Cardiac muscle cell (in vitro differentiated cells and primary cell): ENCODE results near the gene MPHOSPH8. TPM values are rescaled to one million over a fixed set of nuclear protein-coding genes. Genes with fewer than 3 reads are reported as not detected.

Experiments
- DNase-seq, 2 donors: peaks; one replicate each; pipeline versions ENCODE4 v3.0.0 to v3.0.0-alpha.2; 2010 to 2017; ENCODE audit warnings: low read depth in 1 of 2, low spot score in 1 of 2
- H3K27ac ChIP-seq: fragments of 200-600 bp; sonication (generic); 2 replicates; pipeline ENCODE4 v1.5.1; 2016
- H3K27me3 ChIP-seq: fragments of 200-600 bp; sonication (generic); 2 replicates; pipeline ENCODE4 v1.6.0; 2016; ENCODE audit warnings: control low read depth
- H3K36me3 ChIP-seq: fragments of 200-600 bp; sonication (generic); 2 replicates; pipeline ENCODE4 v1.5.1; 2016; ENCODE audit warnings: control low read depth
- H3K4me1 ChIP-seq: fragments of 200-600 bp; sonication (generic); 2 replicates; pipeline ENCODE4 v1.8.1; 2017; ENCODE audit warnings: low read depth, mild to moderate bottlenecking, mixed run types
- H3K4me3 ChIP-seq: fragments of 200-600 bp; sonication (generic); 2 replicates; pipeline ENCODE4 v1.5.1; 2016; ENCODE audit warnings: mild to moderate bottlenecking
- H3K9me3 ChIP-seq: fragments of 200-600 bp; sonication (generic); 2 replicates; pipeline ENCODE4 v1.5.1; 2017; ENCODE audit warnings: low read depth, mild to moderate bottlenecking, control low read depth
- CTCF ChIP-seq: IDR thresholded peaks from 2 replicates; pipeline ENCODE4 v1.5.1; 2012; ENCODE audit warnings: low read depth, mild to moderate bottlenecking, low read length
- polyA plus RNA-seq: library from polyadenylated mRNA; unstranded; fragments of >200 nt; fragmentation: Nextera tagmentation; extraction: Ambion mirVana; gene quantifications from 2 replicates; pipeline ENCODE4 v1.2.1, GENCODE V29; 2016
- total RNA-seq: library from RNA; depleted of rRNA; stranded (reverse); fragments of >200 nt; gene quantifications from 2 replicates; pipeline ENCODE4 v1.2.3, GENCODE V29; 2016

The MPHOSPH8 gene
- 11.9 and 16.5 TPM in 2 replicates for total RNA-seq
- polyA plus RNA-seq, result 13.7 and 15.1 TPM in 2 replicates

GRCh38 chr13:19633479-19634255 is at the start of gene MPHOSPH8:
Gene MPHOSPH8, plus strand, starts transcription at chr13:19633659. Its CDS starts 90 bp downstream, at chr13:19633749.
- Histone ChIP-seq H3K4me3 (peak within 1 kb of the TSS; percentile 62), H3K36me3 (peaks cover 5% of the 10 kb centered on the region), H3K9me3 (no peaks in the 10 kb centered on the region), H3K27me3 (no peaks in the 10 kb centered on the region), H3K4me1 (peaks cover 4% of the 10 kb centered on the region), H3K27ac (peak within 1 kb of the TSS; percentile 92)
- peak; percentile 96 to 98 for DNase-seq
- TF ChIP-seq CTCF, result no peak

GRCh38 chr13:19586904-19587634 is 46.4 kb upstream of the MPHOSPH8 start:
- no peaks in the 10 kb centered on the region for H3K36me3 ChIP-seq
- no peaks in the 10 kb centered on the region for H3K9me3 ChIP-seq
- peak in 1 of 2 donors; percentile 33 for DNase-seq
- no peaks in the 10 kb centered on the region for H3K27me3 ChIP-seq
- TF ChIP-seq CTCF, result no peak
- no peak overlapping the region for H3K27ac ChIP-seq
- H3K4me3 ChIP-seq, result no peak overlapping the region
- H3K4me1 ChIP-seq, result no peaks in the 10 kb centered on the region

- Histone ChIP-seq H3K27me3 (no peaks in the 10 kb centered on the region), H3K9me3 (no peaks in the 10 kb centered on the region), H3K4me3 (no peak overlapping the region), H3K27ac (no peak overlapping the region), H3K4me1 (no peaks in the 10 kb centered on the region), H3K36me3 (no peaks in the 10 kb centered on the region)
- peak in 1 of 2 donors; percentile 60 for DNase-seq
- peak; percentile 51 for TF ChIP-seq CTCF
Measured at GRCh38 chr13:19587635-19588300, 45.7 kb upstream of the MPHOSPH8 start.

- H3K36me3 ChIP-seq, result no peaks in the 10 kb centered on the region
Measured at GRCh38 chr13:19589312-19589711, 44.1 kb upstream of the MPHOSPH8 start.

More at GRCh38 chr13:19589312-19589711, 44.1 kb upstream of the MPHOSPH8 start:
- no peak overlapping the region for H3K4me3 ChIP-seq
- no peak for TF ChIP-seq CTCF
- H3K9me3 ChIP-seq, result no peaks in the 10 kb centered on the region
- no peak for DNase-seq
- H3K27ac ChIP-seq, result no peak overlapping the region
- no peaks in the 10 kb centered on the region for H3K4me1 ChIP-seq
- H3K27me3 ChIP-seq, result no peaks in the 10 kb centered on the region
